GM10266 (cell line): ENCODE results near the gene TUBB4B.

Experiments
- DNase-seq: peaks from one replicate; pipeline ENCODE4 v3.0.0; 2012; ENCODE audit errors: extremely low spot score
- TF ChIP-seq, protein P1 (sequence below): IDR thresholded peaks from 2 replicates; pipeline ENCODE4 v1.5.1; 2012; ENCODE audit warnings: mild to moderate bottlenecking, low read depth; ENCODE audit not compliant: control insufficient read depth, insufficient read depth; ENCODE audit errors: missing control alignments

TUBB4B gene

DNA sequence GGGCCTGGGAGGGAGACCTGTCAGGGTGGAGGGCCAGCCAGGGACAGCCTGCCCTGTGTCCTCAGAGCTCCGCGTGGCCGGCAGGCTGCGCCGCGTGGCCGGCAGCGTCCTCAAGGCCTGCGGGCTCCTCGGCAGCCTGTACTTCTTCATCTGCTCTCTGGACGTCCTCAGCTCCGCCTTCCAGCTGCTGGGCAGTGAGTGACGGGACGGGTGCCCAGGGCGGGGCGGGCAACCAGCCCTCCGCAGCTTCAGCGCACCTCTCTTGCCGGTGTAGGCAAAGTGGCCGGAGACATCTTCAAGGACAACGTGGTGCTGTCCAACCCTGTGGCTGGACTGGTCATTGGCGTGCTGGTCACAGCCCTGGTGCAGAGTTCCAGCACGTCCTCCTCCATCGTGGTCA is 8.6 kb upstream of the TUBB4B start:
- DNase-seq: no peak
- TF ChIP-seq, protein P1, sequence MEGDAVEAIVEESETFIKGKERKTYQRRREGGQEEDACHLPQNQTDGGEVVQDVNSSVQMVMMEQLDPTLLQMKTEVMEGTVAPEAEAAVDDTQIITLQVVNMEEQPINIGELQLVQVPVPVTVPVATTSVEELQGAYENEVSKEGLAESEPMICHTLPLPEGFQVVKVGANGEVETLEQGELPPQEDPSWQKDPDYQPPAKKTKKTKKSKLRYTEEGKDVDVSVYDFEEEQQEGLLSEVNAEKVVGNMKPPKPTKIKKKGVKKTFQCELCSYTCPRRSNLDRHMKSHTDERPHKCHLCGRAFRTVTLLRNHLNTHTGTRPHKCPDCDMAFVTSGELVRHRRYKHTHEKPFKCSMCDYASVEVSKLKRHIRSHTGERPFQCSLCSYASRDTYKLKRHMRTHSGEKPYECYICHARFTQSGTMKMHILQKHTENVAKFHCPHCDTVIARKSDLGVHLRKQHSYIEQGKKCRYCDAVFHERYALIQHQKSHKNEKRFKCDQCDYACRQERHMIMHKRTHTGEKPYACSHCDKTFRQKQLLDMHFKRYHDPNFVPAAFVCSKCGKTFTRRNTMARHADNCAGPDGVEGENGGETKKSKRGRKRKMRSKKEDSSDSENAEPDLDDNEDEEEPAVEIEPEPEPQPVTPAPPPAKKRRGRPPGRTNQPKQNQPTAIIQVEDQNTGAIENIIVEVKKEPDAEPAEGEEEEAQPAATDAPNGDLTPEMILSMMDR: no peak

DNA sequence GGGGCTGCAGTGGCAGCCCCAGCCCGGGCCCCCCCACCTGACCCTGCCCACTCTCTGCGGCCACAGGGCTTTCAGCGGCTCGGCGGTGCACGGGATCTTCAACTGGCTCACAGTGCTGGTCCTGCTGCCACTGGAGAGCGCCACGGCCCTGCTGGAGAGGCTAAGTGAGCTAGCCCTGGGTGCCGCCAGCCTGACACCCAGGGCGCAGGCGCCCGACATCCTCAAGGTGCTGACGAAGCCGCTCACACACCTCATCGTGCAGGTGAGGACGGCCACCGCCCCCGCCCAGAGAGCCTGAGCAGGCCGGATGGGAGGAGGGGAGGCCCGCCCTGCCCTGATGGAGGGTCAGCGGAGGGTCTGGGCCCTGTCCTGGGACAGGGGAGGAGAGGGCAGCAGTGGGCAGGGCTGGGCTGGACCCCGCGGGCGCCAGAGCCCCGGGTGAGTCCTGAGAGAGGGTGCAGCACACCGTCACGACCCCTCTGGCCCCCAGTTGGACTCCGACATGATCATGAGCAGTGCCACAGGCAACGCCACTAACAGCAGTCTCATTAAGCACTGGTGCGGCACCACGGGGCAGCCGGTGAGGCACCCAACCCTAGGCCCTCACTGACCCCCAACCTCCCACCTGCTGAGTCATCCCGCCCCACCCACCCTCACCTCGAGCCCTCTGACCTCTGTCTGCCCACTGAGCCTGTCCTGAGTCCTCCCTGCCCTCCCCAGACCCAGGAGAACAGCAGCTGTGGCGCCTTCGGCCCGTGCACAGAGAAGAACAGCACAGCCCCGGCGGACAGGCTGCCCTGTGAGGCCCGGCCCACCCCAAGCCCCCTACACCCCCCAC is 7.7 kb upstream of the TUBB4B start:
- no peak for DNase-seq
- TF ChIP-seq, protein P1: no peak

DNA sequence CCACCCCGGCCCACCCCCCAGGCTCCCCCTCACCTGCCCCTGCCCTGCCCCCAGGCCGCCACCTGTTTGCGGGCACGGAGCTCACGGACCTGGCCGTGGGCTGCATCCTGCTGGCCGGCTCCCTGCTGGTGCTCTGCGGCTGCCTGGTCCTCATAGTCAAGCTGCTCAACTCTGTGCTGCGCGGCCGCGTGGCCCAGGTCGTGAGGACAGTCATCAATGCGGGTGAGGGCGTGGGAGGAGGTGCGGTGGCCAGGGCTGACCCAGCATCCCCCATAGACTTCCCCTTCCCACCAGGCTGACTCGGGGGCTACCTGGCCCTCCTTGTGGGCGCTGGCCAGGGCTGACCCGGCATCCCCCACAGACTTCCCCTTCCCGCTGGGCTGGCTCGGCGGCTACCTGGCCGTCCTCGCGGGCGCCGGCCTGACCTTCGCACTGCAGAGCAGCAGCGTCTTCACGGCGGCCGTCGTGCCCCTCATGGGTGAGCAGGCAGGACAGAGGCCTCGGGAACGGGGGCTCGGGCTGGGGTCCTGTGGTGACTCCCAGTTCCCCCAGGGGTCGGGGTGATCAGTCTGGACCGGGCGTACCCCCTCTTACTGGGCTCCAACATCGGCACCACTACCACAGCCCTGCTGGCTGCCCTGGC is 6.9 kb upstream of the TUBB4B start:
- no peak for DNase-seq
- TF ChIP-seq, protein P1: no peak

DNA sequence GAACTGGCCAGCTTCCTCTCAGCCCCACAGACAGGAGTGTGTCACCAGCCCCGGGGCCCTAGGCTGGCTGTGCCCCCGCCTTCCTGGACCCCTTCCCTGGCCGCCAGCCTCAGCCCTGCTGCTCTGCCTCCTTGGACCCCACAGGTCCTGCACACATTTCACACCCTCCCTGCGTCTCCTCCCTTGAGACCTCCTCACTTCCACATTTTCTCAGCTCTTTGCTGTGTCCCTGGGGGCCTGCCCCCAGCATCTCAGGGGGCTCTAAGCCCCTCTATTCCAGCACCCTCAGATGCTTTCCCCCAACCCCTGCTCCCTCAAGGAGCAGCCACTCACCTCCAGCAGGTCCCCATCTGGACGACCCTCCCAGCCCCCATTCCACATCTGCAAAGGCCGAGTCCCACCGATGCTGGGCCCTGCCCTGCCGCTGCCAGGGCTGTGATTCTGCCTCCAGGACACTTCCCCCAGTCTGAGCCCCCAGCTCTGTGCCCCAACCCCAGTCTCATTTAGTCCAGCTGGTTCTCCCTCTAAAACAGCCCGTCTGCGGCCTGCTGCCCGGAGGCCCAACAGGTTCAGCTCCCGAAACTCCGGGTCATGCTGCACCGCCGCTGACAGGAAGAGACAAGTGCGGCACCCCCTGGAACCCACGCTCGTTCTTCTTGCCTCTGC is 6.2 kb upstream of the TUBB4B start:
- DNase-seq: no peak
- TF ChIP-seq, protein P1: no peak

DNA sequence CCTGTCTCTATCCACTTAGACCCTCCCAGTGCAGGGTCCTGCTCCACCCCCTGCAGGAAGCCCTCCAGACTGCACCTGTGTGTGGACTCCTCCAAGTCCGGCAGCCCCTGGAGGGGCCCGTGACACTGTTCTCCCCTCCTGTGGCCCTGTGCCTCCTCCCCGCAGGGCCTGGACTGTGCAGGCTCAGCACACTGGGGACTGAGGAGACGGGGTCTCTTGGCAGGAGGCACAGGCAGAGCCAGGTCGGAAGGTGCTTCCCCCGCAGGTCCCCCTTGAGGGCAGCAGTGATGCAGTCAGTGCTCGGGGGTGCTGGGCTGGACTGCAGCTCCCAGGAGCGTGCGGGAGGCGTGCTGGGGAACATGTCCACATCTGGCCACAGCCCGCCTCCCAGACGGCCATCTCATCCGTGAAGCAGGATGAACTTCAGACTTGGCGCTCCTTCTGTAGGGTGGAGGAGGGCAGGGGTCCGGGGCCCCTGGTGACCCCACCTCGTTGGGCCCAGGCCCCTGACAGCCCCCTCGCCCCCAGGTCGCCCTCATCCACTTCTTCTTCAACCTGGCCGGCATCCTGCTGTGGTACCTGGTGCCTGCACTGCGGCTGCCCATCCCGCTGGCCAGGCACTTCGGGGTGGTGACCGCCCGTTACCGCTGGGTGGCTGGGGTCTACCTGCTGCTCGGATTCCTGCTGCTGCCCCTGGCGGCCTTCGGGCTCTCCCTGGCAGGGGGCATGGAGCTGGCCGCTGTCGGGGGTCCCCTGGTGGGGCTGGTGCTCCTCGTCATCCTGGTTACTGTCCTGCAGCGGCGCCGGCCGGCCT is 5.5 kb upstream of the TUBB4B start:
- no peak for DNase-seq
- TF ChIP-seq, protein P1: no peak

DNA sequence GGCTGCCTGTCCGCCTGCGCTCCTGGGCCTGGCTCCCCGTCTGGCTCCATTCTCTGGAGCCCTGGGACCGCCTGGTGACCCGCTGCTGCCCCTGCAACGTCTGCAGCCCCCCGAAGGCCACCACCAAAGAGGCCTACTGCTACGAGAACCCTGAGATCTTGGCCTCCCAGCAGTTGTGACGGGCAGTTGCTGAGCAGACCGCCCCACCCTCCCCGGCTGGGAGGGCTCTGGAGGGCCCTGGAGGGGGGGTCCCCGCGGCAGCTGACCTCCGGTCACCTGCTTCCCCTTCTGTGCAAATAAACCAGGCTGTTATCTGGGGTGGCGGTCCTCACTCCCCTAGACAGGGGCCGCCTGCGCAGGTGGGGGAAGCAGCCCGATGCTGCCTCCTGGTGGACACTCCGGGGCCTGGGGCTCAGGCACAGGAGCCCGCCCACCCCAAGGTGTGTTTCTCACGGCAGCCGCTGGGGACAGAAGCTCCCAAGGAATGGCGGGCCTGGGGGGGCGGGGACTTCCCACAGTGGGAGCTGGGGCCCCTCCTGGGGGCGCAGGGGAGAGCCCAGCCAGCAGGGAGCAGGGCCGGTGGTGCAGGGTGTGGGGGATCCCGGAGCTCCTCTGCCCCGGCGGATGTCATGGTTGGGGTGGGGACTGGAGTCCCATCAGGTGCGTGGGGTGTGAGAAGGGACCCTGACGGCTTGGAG is 4.7 kb upstream of the TUBB4B start:
- TF ChIP-seq, protein P1: peak; percentile 99

More for the DNA sequence above, 4.7 kb upstream of the TUBB4B start:
- DNase-seq: peak; percentile 98
